Activated CD8-positive, alpha-beta memory T cell treated with anti-CD3 and anti-CD28 coated beads, Interleukin-2, amount 50 U/mL, for 1 hour (primary cell): ENCODE results near the gene ABCA13.

Source experiments
- DNase-seq: peaks from one replicate; pipeline ENCODE4 v3.0.0-alpha.2; 2020; ENCODE audit errors: extremely low read depth

Gene ABCA13

DNA sequence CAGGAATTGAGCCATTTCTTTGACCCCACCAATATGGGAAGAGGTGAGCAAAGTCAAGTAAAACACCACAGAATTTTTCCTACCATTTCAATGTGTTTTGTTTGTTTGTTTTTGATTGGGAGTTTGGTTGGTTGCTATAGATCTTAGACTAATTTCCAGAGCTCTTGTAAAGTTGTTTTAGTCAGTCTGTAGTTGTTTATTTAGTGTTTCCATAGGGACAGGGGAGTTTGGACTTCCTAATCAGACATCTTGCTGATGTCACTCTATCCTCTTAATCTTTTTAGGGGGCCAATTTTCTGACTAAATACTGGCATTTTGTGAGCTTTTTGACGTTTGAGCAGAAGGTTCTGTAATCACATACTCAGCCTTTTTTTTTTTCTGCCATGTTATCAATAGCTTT lies 266.9 kb downstream of the ABCA13 start:
- DNase-seq: no peak

DNA sequence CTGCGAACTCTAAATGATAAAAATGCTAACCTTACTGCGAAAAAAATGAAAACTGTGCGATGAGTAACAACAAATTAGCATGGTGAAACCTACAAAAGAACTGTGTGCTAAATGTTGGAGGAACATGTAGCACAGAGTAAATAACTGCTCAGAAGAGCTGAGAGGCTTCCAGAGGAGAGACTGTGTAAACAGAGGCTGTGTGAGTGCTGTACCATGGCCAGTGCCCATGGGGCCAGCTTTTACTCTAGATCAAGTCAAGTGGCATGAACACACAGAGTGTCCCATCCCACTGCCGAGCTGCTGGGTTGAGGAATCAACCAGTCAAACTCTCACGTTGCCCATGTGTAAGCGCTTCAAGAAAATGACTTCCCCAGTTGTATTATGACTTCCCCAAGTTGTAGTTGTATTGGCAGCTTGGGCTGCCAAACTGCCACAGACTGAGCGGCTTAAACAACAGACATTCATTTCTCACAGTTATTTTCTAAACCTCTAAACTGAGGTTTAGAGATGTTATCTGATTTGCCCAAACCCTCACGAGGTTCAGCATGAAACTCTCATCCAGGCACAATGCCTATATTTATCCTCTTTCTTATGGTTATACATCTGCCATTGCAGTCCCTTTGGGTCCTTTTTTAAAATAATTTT lies 270.7 kb downstream of the ABCA13 start:
- DNase-seq: no peak

DNA sequence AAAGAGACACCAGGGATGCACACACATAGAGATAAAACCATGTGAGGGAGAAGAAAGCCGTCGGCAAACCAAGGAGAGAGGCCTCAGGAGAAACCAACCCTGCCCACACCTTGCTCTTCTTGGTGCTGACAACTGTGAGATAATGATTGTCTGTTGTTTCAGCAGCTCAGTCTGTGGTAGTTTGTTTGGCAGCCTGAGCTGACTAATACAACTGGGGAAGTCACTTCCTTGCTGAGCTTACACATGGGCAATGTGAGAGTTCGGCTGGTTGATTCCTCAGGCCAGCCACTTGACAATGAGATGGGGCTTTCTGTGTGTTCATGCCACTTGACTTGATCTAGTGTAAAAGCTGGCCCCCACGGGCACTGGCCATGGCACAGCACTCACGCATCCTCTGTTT lies 271.8 kb downstream of the ABCA13 start:
- DNase-seq: no peak

DNA sequence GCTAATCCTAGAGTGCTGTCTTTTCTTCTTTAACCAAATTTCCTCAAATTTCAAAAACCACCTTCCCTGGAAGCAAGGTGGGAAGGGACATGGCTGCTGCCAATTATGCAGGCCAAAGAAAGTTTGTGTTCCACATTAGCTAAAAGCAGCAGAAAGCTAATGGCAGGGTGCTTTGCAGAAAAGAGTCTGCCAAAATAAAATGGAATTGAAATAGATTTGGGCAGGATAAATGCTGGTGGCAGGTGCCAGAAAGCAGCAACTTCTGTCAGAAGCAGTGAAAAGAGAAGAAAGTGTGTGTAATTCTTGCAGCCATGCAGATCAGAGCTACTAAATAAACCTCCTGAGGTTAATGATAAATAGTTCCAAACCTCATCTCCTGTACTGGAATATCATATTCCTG lies 275.5 kb downstream of the ABCA13 start:
- DNase-seq: no peak

DNA sequence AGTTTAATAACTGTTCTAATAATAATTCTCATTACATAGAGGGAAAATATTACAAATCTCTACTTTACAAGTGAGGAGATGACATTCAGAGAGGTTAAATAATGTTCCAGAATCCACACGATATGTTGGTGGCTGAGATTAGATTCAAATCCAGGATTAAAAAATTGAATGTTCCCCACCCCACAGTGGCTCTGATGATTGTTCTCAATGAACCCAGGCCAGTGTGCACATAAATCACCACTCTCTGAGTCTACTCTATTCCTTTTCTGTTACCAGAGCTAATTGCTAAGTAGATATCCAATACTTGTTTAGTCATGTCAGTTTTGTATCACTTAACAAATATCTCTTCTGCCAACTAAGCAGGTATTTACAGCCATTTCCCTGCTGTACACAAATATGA lies 281.0 kb downstream of the ABCA13 start:
- DNase-seq: no peak

DNA sequence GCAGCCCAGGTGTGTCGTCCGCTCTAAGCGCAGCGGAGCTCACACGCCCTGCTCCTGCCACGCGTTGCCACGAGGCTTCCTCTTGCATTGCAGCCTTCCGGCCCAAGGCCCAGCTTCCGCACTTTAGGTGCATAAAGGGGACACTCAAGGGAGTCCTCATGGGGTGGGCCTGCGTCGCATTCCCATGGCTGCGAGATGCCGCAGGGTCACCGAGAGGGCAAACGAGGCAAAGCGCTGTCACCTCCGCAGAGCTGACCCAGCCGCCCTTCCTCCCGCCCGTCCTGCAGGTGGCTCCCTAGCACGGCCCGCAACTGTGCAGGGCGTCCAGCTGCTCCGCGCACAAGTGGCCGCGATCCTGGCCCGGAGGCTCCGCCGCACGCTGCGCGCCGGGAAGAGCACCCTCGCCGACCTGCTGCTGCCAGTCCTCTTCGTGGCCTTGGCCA lies 283.5 kb downstream of the ABCA13 start:
- no peak for DNase-seq

DNA sequence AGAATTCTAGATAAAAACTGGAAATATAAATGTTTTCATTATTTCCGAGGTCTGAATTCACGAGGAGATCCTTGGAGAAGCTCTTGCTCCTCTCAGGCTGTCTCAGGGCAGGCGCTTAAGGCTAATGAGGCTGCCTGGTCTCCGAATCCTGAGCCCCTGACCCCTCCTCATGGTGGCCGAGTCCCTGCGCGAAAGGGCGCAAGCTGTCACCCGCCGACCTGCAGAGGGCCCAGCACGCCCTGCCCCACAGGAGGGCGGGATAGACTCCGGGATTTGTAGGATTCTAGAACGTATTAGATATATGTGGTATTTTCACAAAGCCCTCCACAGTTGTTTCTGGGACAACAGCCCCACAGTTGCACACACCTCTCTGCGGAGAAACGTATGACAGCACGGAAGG lies 284.1 kb downstream of the ABCA13 start:
- no peak for DNase-seq

DNA sequence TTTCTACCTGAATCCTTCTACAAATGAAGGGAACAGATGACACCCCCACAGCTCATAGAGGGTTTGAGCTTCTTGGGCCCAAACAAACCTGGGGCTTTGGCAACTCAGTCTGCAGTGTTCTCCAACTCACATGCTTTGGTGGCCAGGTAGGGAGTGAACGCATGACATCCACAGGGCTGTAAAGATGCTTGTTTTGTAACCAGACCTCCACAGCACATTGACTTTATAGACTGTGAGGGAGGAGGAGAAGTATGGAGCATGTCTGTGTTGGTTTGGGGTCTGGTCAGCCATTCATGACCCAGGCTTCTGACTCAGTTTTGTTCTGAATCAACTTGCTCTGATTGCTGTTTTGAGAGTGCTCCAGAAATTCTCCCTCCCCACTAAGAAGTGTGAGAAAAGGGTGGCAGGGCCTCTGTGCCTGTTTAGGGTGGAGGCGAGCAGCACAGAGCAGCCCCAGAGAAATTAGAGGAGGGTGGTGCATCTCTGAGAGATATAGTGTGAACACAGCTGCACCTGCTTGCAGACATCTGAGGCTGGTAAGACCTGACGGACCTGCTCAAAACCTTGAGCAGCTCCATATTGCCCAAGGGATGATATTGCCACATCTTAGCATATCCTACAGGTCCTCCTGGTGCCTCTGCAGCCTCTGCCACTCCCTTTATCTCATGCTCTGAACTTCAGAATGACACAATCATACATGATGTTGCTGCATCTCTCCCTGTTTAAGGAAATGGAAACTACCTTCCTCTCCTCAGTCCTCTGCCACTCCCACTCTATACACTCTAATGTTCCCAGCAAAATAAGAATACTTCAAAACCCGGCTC lies 287.7 kb downstream of the ABCA13 start:
- DNase-seq: no peak

DNA sequence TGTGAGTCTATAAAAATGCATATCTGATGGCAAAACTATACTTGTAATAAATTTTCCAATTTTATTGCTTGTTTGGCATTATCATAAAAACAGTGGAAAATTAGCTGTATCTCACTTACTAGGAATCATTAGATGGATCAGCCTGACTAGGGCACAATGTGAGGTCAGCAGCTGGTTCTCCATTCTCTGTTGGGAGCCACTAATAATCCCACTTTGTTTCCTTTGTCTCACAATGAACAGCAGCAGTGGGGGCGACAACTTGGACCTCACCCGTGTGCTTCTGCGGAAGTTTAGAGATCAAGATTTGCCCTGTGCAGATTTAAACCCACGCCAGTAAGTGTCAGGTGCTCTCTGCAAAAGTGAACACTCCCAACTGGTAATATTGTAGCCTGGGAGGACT lies 295.5 kb downstream of the ABCA13 start:
- no peak for DNase-seq

DNA sequence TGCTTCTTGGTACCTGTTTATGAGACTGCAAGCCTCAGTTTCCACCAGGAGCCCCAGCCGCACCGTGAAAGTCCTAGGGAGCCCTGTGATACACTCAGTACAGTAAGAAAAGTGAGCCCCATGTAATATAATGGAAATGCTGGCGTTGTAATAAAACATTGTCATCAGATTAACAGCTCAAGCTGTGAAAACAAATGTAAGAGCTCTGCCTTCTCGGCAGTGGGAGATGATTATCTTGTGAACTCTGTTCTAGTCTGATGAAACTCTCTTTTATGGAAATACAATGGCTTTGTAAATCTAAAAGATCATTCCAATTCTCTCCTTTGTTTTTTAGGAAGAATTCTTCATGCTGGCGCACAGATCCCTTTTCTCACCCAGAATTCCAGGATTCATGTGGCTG lies 299.9 kb downstream of the ABCA13 start:
- DNase-seq: no peak

DNA sequence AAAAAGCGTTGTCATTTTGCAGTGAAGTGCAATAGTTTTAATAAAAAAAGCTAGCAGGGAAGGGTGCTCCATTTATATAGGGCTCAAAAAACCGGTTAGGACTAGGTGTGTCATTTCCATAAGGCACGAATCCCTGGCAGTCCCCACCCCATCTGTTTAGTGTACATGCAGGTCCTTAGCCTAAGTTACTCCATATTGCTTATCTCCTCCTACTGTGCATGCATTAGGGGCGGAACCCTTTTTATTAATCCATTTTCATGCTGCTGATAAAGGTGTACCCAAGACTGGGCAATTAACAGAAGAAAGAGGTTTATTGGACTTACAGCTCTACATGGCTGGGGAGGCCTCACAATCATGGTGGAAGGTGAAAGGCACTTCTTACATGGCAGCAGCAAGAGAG lies 301.4 kb downstream of the ABCA13 start:
- no peak for DNase-seq

DNA sequence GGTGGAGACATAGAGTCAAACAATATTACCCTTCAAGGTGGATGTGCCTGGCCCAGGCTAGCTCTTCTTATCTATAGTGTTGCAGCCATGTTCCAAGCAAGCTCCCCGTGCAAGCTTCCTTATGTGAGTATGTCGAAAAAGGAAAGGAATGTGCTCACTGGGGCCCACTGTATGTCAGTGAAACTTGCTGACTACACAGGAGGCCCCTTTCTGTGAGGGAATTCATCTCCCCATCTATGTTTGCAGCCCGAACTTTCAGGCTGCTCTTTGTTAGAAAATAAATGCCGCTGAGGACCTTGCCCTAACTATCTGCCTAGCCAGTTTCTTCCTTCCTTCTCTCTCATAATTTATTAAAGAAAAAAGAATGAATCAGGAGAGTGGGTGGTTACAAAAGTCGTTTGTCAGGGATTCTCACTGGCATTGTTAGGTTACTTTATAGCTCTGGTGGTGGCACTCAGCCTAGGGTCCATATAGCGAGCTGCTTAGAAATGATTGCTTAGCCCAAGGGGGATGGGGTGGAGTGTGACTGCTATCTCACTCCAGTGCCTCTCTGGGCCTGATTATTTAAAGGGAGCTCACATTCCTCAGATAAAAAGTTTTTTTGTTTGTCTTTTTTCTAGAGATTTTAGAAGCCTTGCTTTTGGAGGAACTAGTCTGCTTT lies 302.1 kb downstream of the ABCA13 start:
- no peak for DNase-seq

DNA sequence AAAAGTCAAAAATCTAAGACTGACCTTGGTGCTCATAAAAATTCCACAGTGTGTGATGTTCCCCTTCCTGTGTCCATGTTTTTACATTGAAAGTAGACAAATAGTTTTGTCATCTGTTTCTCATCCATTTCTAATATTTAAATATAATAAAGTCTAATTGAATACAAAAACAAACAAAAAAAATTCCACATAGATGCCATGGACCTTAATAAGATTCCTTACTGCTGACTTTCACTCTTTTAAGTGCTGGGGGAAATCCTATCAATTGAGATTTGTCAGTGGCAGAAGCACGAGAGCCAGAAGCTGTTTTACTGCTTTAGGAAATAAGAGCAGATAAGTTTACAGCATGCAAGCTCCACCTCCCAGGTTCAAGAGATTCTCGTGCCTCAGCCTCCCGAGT lies 310.0 kb downstream of the ABCA13 start:
- no peak for DNase-seq

DNA sequence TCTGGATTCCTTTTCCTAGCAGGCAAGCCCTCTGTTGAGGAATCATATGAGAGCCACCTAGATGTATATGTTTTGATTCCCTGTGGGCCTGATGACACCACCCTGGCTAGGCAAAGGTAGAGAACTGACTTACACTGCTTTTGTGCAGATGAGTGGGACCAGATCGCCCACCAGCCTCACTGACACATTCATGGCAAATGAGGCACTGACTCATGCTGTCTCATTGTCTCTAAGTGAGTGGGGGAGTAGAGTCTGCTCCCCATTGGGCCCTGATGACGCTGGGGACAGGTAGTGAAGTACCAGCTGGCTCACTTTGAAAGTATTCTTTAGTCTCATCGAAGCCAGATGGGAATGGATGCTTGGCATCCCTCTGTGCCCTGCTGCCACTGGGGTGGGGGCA lies 326.3 kb downstream of the ABCA13 start:
- DNase-seq: no peak

DNA sequence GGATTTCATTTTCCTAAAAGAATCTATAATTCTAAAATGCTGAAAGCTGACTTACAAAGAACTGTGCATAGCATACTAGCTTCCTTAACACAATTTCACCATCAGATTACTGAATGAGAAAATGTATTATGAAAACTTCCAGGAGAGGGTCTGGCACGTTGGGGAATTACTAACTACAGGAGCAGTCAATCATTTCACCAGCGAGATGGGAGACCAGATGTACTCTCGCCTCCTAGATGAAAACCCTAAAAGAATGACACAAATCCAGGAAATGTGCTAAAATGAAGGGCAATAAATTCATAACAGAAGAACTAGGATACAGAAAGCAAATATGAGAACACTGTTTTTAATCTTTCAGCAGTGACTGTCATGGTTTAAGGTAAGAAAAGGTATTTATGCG lies 330.8 kb downstream of the ABCA13 start:
- DNase-seq: no peak

DNA sequence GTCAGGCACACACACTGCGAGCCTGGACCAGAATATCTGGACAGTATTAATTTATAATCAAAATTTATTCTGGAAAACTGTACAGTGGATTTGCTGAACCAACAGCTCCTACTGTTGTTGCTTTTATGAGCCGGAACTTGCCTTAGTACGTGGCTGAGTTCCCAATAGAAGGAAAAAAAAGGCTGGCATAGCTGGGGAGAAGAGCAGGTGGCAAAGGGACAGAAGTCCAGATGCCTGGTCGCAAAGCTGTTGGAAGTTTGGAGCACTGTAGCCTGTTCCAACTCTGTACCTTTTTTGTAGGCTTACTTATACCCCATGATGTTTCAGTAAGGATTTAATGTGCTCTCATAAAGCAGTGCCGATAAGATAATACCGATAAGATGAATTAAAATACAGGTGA lies 333.8 kb downstream of the ABCA13 start:
- DNase-seq: no peak

DNA sequence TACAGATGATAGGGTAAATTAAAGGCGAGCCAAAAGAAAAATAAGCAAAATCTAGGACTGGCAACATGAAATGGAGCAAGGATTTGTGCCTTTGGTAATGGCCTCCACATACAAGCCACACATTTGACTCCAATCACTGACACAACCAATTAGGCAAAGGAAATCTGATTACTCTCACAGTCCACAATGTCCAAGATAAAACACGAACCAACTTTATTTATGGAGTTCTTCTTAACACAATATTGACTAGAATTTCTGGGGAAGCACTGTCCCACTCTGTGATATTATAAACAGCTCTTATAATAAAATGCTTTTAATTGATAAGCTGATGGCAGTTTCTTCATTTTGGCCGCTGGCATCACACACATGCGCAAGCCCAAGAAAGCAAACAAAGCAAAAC lies 334.2 kb downstream of the ABCA13 start:
- DNase-seq: no peak

DNA sequence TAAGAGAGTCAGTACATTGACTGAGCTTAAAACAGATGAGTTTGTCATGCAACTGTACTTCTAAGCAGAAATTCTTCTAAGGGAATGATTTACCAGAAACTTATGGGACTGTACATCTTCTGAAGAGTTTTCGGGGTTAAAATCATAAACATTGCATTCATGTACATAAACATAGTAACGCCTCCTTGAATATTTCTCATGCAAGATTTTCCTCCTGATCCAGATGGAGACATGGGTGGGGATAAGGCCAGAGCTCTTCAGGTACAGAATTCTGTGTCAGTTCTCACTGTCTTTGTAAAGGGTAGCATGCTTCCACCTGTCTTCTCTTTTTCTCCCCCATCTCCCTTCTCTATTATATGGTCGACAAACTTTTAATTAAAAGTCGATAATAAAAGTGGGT lies 335.3 kb downstream of the ABCA13 start:
- DNase-seq: no peak

DNA sequence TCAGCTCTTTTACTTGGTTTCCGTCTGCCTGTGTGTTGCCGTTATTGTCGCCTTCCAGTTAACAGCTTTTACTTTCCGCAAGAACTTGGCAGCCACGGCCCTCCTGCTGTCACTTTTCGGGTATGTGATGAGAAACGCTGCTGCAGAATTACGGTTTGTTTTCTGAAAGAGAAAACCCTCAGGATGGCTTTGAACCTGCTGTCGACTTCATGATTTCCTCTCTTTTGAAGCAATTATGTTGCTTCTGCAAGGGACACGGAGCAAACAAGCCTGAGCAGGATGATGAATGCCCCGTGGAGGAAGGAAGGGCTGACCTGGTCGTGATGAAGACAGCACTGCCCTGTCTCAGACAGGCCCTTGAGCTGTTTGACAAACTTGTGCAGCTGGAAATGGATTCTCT lies 339.8 kb downstream of the ABCA13 start:
- DNase-seq: no peak

DNA sequence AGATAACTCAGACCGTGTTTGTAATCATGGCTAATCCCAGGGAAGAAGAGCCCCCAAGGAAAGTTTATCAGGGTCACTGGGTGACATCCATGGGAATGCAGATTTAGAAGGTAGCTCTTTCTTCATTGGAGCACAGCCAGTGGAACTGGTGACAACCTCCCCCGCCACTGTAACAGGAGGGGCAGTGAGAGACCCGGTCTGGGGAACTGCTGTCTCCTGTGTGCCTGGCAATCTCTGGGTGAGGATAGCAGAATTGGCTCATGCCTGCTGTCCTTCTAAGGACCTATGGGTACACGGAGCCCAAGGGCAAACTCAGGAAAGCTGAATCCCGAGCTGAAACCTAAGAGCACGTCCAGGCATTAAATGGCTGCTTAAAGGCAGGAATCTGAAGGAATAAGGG lies 341.6 kb downstream of the ABCA13 start:
- no peak for DNase-seq

DNA sequence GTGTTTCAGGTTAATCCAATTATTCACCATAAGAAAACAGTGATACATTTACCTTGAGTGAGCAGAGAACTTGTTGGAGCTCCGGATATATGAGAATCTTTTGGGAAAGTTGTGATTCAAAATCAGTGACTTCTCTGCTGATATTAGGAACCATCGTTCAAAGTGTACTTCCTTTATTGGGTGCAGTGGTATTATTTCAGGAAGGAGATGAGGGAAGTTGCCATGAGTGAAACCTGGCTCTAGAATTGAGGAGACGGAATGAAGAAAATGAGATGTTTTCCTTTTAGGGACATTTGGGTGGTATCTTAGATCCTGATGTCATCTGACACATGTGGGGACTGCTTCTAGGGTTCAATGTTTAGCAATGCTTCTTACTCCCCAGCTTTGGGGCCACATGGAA lies 343.9 kb downstream of the ABCA13 start:
- DNase-seq: no peak

DNA sequence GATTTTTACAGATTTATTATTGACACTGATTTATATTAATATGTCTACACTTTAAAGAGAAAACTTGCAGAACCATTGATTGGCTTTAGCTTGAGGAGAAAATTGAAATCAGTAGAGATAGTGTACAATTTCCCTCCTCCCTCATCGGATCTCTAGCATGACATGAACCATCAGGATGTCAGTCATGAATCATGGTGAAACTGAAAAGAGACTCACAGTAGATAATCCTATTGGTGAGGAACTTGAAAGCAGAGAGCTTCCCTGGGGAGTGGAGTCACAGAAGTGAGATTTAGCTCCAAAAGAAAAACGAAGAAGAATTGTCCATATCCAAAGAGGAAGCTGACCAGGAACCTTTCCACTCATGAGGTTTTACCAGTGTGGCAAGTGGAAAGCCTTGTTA lies 346.8 kb downstream of the ABCA13 start:
- DNase-seq: no peak

DNA sequence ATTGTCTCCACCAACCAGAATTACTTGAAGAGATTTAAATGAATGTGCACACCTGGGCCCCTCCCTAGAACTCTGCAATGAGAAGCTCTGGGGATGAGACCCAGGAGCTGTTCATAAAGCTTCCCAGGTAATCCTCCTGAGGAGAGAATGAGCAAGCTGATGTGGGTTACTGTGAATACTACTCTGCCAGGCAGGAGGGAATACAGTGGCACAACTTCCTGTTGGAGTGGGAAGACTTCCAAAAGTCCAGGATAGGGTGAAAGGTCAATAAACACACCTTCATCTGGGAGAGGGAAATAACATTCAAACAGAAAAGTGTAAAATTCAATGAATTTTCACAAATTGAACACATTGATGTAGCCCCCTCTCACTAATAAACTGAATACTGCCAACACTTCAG lies 351.4 kb downstream of the ABCA13 start:
- no peak for DNase-seq
